Measurements from ENCODE around the gene TRMT10C.

DNA sequence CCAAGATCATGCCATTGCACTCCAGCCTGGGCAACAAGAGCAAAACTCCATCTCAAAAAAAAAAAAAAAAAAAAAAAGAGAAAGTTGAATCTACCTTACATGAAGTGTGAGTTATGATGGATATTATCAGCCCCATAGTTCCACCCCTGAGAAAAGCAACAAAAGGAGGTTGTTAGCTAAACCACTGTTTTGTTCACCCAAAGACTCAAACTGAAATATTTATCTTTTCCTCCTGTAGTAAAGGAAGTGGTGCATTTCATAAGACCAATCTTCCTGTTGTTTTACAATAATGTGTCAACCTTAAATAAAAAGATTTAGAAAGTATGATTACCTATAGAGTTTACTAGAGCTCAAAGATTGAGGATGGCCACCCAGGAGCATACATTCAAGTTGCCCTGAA is 18.7 kb upstream of the TRMT10C start:
- TF ChIP-seq KAT8 (IDR thresholded peaks at IDR 0.05; ENCODE audit: low read depth) (no peak), SNRNP70 (optimal IDR thresholded peaks at IDR 0.05; ENCODE audit: low read depth, low read length) (no peak), GATA2 (CRISPR knock-in tag; IDR thresholded peaks at IDR 0.05) (no peak), MYC (IDR thresholded peaks at IDR 0.05; ENCODE audit: low read depth, low read length) (no peak), MYC (CRISPR knock-in tag; IDR thresholded peaks at IDR 0.05; ENCODE audit: borderline replicate concordance, low read depth) (no peak), KLF10 (CRISPR knock-in tag; IDR thresholded peaks at IDR 0.05) (no peak)
- TF ChIP-seq, protein P1, sequence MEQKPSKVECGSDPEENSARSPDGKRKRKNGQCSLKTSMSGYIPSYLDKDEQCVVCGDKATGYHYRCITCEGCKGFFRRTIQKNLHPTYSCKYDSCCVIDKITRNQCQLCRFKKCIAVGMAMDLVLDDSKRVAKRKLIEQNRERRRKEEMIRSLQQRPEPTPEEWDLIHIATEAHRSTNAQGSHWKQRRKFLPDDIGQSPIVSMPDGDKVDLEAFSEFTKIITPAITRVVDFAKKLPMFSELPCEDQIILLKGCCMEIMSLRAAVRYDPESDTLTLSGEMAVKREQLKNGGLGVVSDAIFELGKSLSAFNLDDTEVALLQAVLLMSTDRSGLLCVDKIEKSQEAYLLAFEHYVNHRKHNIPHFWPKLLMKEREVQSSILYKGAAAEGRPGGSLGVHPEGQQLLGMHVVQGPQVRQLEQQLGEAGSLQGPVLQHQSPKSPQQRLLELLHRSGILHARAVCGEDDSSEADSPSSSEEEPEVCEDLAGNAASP (IDR thresholded peaks at IDR 0.05), result no peak
- TF ChIP-seq, protein P2, sequence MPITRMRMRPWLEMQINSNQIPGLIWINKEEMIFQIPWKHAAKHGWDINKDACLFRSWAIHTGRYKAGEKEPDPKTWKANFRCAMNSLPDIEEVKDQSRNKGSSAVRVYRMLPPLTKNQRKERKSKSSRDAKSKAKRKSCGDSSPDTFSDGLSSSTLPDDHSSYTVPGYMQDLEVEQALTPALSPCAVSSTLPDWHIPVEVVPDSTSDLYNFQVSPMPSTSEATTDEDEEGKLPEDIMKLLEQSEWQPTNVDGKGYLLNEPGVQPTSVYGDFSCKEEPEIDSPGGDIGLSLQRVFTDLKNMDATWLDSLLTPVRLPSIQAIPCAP (CRISPR knock-in tag; IDR thresholded peaks at IDR 0.05; ENCODE audit: borderline replicate concordance), result no peak
- TF ChIP-seq, protein P3, sequence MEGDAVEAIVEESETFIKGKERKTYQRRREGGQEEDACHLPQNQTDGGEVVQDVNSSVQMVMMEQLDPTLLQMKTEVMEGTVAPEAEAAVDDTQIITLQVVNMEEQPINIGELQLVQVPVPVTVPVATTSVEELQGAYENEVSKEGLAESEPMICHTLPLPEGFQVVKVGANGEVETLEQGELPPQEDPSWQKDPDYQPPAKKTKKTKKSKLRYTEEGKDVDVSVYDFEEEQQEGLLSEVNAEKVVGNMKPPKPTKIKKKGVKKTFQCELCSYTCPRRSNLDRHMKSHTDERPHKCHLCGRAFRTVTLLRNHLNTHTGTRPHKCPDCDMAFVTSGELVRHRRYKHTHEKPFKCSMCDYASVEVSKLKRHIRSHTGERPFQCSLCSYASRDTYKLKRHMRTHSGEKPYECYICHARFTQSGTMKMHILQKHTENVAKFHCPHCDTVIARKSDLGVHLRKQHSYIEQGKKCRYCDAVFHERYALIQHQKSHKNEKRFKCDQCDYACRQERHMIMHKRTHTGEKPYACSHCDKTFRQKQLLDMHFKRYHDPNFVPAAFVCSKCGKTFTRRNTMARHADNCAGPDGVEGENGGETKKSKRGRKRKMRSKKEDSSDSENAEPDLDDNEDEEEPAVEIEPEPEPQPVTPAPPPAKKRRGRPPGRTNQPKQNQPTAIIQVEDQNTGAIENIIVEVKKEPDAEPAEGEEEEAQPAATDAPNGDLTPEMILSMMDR (IDR thresholded peaks at IDR 0.05 in 2 of 3, conservative IDR thresholded peaks at IDR 0.05 in 1 of 3; ENCODE audit: insufficient read depth in 2 of 3, low read depth in 1 of 3, low read length in 3 of 3), result no peak
